ENCODE data around the gene VWC2. TPM values are rescaled to one million over a fixed set of nuclear protein-coding genes. Genes with fewer than 3 reads are reported as not detected.

The VWC2 gene
- total and polyA plus RNA-seq, 2 of the 13 experiments (the other 11 are each of a cell fraction or from before 2014, with no cell fraction given): not detected

DNA sequence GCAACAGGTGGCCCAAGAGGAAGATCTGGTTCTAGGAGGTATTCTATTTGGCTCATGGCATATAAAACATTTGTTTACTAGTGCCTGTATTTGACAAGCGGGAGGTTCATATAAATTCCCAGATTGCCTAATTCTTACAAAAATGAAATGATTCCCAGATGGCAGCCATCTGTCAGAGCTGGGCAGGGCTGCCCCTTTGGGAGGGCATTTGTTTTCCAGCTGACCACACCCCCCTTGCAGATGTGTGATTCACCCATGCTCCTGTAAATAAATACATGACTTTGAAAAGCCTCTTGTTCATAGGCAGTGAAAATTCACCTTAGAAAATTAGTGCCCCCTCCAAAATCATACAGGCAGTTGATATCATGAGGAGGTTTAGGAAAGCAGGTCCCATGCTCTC, 8.6 kb downstream of the VWC2 start (continued):
- TF ChIP-seq, protein P1, sequence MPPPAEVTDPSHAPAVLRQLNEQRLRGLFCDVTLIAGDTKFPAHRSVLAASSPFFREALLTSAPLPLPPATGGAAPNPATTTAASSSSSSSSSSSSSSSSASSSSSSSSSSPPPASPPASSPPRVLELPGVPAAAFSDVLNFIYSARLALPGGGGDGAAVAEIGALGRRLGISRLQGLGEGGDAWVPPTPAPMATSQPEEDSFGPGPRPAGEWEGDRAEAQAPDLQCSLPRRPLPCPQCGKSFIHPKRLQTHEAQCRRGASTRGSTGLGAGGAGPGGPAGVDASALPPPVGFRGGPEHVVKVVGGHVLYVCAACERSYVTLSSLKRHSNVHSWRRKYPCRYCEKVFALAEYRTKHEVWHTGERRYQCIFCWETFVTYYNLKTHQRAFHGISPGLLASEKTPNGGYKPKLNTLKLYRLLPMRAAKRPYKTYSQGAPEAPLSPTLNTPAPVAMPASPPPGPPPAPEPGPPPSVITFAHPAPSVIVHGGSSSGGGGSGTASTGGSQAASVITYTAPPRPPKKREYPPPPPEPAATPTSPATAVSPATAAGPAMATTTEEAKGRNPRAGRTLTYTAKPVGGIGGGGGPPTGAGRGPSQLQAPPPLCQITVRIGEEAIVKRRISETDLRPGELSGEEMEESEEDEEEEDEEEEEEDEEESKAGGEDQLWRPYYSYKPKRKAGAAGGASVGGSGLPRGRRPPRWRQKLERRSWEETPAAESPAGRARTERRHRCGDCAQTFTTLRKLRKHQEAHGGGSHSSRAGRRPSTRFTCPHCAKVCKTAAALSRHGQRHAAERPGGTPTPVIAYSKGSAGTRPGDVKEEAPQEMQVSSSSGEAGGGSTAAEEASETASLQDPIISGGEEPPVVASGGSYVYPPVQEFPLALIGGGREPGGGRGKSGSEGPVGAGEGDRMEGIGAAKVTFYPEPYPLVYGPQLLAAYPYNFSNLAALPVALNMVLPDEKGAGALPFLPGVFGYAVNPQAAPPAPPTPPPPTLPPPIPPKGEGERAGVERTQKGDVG (CRISPR knock-in tag; IDR thresholded peaks at IDR 0.05; ENCODE audit: borderline replicate concordance): no peak
- no peak for TF ChIP-seq MBNL3 (CRISPR knock-in tag; conservative IDR thresholded peaks at IDR 0.05)
- TF ChIP-seq ZNF460 (CRISPR knock-in tag; IDR thresholded peaks at IDR 0.05; ENCODE audit: borderline replicate concordance): no peak
- no peak for TF ChIP-seq TGIF2 (CRISPR knock-in tag; IDR thresholded peaks at IDR 0.05)
- no peak for TF ChIP-seq ZNF780A (CRISPR knock-in tag; IDR thresholded peaks at IDR 0.05)
- no peak for TF ChIP-seq RAD51 (IDR thresholded peaks at IDR 0.05; ENCODE audit: borderline replicate concordance)
- no peak for TF ChIP-seq ZNF383 (CRISPR knock-in tag; IDR thresholded peaks at IDR 0.05; ENCODE audit: borderline replicate concordance)
- no peak for TF ChIP-seq ZNF160 (CRISPR knock-in tag; IDR thresholded peaks at IDR 0.05)
- TF ChIP-seq, protein P2, sequence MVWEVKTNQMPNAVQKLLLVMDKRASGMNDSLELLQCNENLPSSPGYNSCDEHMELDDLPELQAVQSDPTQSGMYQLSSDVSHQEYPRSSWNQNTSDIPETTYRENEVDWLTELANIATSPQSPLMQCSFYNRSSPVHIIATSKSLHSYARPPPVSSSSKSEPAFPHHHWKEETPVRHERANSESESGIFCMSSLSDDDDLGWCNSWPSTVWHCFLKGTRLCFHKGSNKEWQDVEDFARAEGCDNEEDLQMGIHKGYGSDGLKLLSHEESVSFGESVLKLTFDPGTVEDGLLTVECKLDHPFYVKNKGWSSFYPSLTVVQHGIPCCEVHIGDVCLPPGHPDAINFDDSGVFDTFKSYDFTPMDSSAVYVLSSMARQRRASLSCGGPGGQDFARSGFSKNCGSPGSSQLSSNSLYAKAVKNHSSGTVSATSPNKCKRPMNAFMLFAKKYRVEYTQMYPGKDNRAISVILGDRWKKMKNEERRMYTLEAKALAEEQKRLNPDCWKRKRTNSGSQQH (CRISPR knock-in tag; IDR thresholded peaks at IDR 0.05; ENCODE audit: low read depth): no peak
- no peak for TF ChIP-seq ZNF605 (CRISPR knock-in tag; IDR thresholded peaks at IDR 0.05)
- TF ChIP-seq REPIN1 (CRISPR knock-in tag; IDR thresholded peaks at IDR 0.05; ENCODE audit: borderline replicate concordance, low read depth): no peak

Data from HepG2 (cell line).